H9 (cell line): ENCODE data around the gene ATP10B. TPM values are rescaled to one million over a fixed set of nuclear protein-coding genes. Genes with fewer than 3 reads are reported as not detected.
"Not testable (repeated sequence)": the region's sequence is repeated elsewhere in the genome, so short reads cannot be mapped to it uniquely, and the experiment has no call there.

Experiments
- DNase-seq: peaks from one replicate; pipeline ENCODE4 v3.0.0-alpha.2; 2017
- H2AFZ ChIP-seq: one replicate; pipeline ENCODE4 v1.6.1; 2013; ENCODE audit warnings: mild to moderate bottlenecking, low read length, control low read depth, moderate library complexity
- H2AK5ac ChIP-seq: 2 replicates; pipeline ENCODE4 v1.6.1; 2013; ENCODE audit warnings: low read length, control low read depth, mixed read lengths; ENCODE audit not compliant: insufficient read length
- H2BK120ac ChIP-seq: one replicate; pipeline ENCODE4 v1.6.1; 2013; ENCODE audit warnings: low read depth, mild to moderate bottlenecking, low read length, control low read depth, inconsistent platforms; ENCODE audit not compliant: poor library complexity, severe bottlenecking
- H2BK12ac ChIP-seq: 2 replicates; pipeline ENCODE4 v1.6.1; 2013; ENCODE audit warnings: low read length, control low read depth, mixed read lengths, low read depth; ENCODE audit not compliant: insufficient read length
- H2BK15ac ChIP-seq: 2 replicates; pipeline ENCODE4 v1.6.1; 2013; ENCODE audit warnings: low read depth, low read length, control low read depth
- H2BK20ac ChIP-seq: one replicate; pipeline ENCODE4 v1.6.1; 2013; ENCODE audit warnings: low read depth, mild to moderate bottlenecking, low read length, control low read depth, inconsistent platforms; ENCODE audit not compliant: poor library complexity, severe bottlenecking
- H2BK5ac ChIP-seq: 2 replicates; pipeline ENCODE4 v1.6.1; 2013; ENCODE audit warnings: low read length, control low read depth, mixed read lengths; ENCODE audit not compliant: insufficient read length
- H3K14ac ChIP-seq: 2 replicates; pipeline ENCODE4 v1.6.1; 2013; ENCODE audit warnings: low read length, control low read depth; ENCODE audit not compliant: insufficient read depth
- H3K18ac ChIP-seq: 2 replicates; pipeline ENCODE4 v1.6.1; 2013; ENCODE audit warnings: low read depth, mild to moderate bottlenecking, mixed read lengths, low read length, control low read depth; ENCODE audit not compliant: insufficient read length
- H3K23ac ChIP-seq: 2 replicates; pipeline ENCODE4 v1.6.1; 2013; ENCODE audit warnings: low read length, control low read depth, mixed read lengths, low read depth; ENCODE audit not compliant: insufficient read length
- H3K23me2 ChIP-seq: 2 replicates; pipeline ENCODE4 v1.6.1; 2013; ENCODE audit warnings: low read depth, mild to moderate bottlenecking, mixed read lengths, low read length, control low read depth; ENCODE audit not compliant: insufficient read length, poor library complexity, severe bottlenecking
- H3K27ac ChIP-seq: 2 replicates; pipeline ENCODE4 v1.5.1; 2013; ENCODE audit warnings: low read length, control low read depth, mixed read lengths, low read depth; ENCODE audit not compliant: insufficient read length
- H3K27me3 ChIP-seq: 2 replicates; pipeline ENCODE4 v1.6.1; 2013; ENCODE audit warnings: low read length, control low read depth, inconsistent platforms; ENCODE audit not compliant: insufficient read depth
- H3K4ac ChIP-seq: 2 replicates; pipeline ENCODE4 v1.6.1; 2013; ENCODE audit warnings: low read depth, mild to moderate bottlenecking, control low read depth, inconsistent platforms, low read length, moderate library complexity
- H3K4me1 ChIP-seq: 2 replicates; pipeline ENCODE4 v1.6.1; 2013; ENCODE audit warnings: low read length, control low read depth, inconsistent platforms; ENCODE audit not compliant: insufficient read depth
- H3K4me2 ChIP-seq: 2 replicates; pipeline ENCODE4 v1.6.1; 2013; ENCODE audit warnings: low read length, control low read depth, mixed read lengths; ENCODE audit not compliant: insufficient read length, insufficient read depth
- H3K56ac ChIP-seq: 2 replicates; pipeline ENCODE4 v1.6.1; 2013; ENCODE audit warnings: low read depth, mild to moderate bottlenecking, mixed read lengths, low read length, control low read depth; ENCODE audit not compliant: insufficient read length
- H3K79me1 ChIP-seq: 2 replicates; pipeline ENCODE4 v1.6.1; 2013; ENCODE audit warnings: low read depth, mild to moderate bottlenecking, moderate library complexity, low read length, control low read depth, inconsistent platforms; ENCODE audit not compliant: insufficient read depth, poor library complexity, severe bottlenecking
- H3K79me2 ChIP-seq: 2 replicates; pipeline ENCODE4 v1.6.1; 2013; ENCODE audit warnings: low read length, control low read depth, inconsistent platforms; ENCODE audit not compliant: insufficient read depth
- H3K9ac ChIP-seq: 2 replicates; pipeline ENCODE4 v1.6.1; 2013; ENCODE audit warnings: low read length, control low read depth, mixed read lengths; ENCODE audit not compliant: insufficient read length; ENCODE audit errors: extremely low read depth
- H3K9me3 ChIP-seq: one replicate; pipeline ENCODE4 v1.6.1; 2013; ENCODE audit warnings: low read depth, low read length, inconsistent platforms; ENCODE audit not compliant: control insufficient read depth
- H3T11ph ChIP-seq: one replicate; pipeline ENCODE4 v1.6.1; 2013; ENCODE audit warnings: mild to moderate bottlenecking, low read length, control low read depth, inconsistent platforms
- H4K20me1 ChIP-seq: one replicate; pipeline ENCODE4 v1.6.1; 2013; ENCODE audit not compliant: control insufficient read depth, insufficient read length, insufficient read depth
- H4K5ac ChIP-seq: 2 replicates; pipeline ENCODE4 v1.6.1; 2013; ENCODE audit warnings: low read depth, mild to moderate bottlenecking, mixed read lengths, low read length, control low read depth; ENCODE audit not compliant: insufficient read length
- H4K8ac ChIP-seq: replicated peaks from 2 replicates; pipeline ENCODE4 v1.6.1; 2013; ENCODE audit warnings: low read length, control low read depth, mixed read lengths, low read depth; ENCODE audit not compliant: insufficient read length
- H4K91ac ChIP-seq: 2 replicates; pipeline ENCODE4 v1.6.1; 2013; ENCODE audit warnings: low read depth, mild to moderate bottlenecking, moderate library complexity, mixed read lengths, low read length, control low read depth; ENCODE audit not compliant: insufficient read length
- H3K27ac Mint-ChIP-seq, 3 experiments: 2 replicates in 2 of 3; 3 replicates in 1 of 3; pipeline ENCODE4 v1.8.0; 2020 to 2021; ENCODE audit warnings: mixed read lengths in 3 of 3, mild to moderate bottlenecking in 1 of 3, moderate library complexity in 1 of 3
- H3K27me3 Mint-ChIP-seq: 2 replicates; pipeline ENCODE4 v1.8.0; 2021; ENCODE audit warnings: low read depth, mild to moderate bottlenecking, moderate library complexity, mixed read lengths
- H3K36me3 Mint-ChIP-seq, 3 experiments: 2 replicates in 2 of 3; 3 replicates in 1 of 3; pipeline ENCODE4 v1.8.0; 2020 to 2021; ENCODE audit warnings: low read depth in 3 of 3, mixed read lengths in 3 of 3; ENCODE audit not compliant: insufficient read depth in 1 of 3
- H3K4me1 Mint-ChIP-seq, 2 experiments: 2 replicates each; pipeline ENCODE4 v1.8.0; 2020; ENCODE audit warnings: mixed read lengths in 2 of 2
- H3K4me3 Mint-ChIP-seq, 2 experiments: 2 replicates in 1 of 2; 3 replicates in 1 of 2; pipeline ENCODE4 v1.8.0; 2020 to 2021; ENCODE audit warnings: mild to moderate bottlenecking in 2 of 2, mixed read lengths in 2 of 2, moderate library complexity in 1 of 2
- H3K9me3 Mint-ChIP-seq, 2 experiments: 2 replicates in 1 of 2; 3 replicates in 1 of 2; pipeline ENCODE4 v1.8.0; 2020; ENCODE audit warnings: mild to moderate bottlenecking in 2 of 2, mixed read lengths in 2 of 2, moderate library complexity in 1 of 2
- CTCF ChIP-seq: fragments of 200-600 bp; sonication (generic); conservative IDR thresholded peaks from 3 replicates; pipeline ENCODE4 v1.8.0; 2021; ENCODE audit warnings: antibody characterized with exemption, mild to moderate bottlenecking
- WGBS: extraction: QIAGEN DNeasy Blood & Tissue Kit; methylation state at CpG from one replicate; pipeline ENCODE4 v1.1.7; 2013; ENCODE audit warnings: missing lambda C conversion rate, low lambda C conversion rate, mixed read lengths; ENCODE audit not compliant: insufficient read length; ENCODE audit errors: extremely low coverage; 5-methylcytosine and 5-hydroxymethylcytosine counted together
- total RNA-seq: library from RNA; stranded (reverse); gene quantifications from 2 replicates; pipeline ENCODE4 v1.2.1, GENCODE V29; 2021

ATP10B gene
- total RNA-seq, 1 experiment from 2014 or later, result 0.42 TPM

- H3K4ac ChIP-seq, result no peak overlapping the region
- H2BK12ac ChIP-seq, result no peak overlapping the region
- H3T11ph ChIP-seq, result no peak overlapping the region
- peaks cover 5 to 17% (median 6%) of the 10 kb centered on the region in 3 experiments; a peak in 4 of 7 replicates for H3K36me3 Mint-ChIP-seq
- H3K4me3 Mint-ChIP-seq, result no peak overlapping the region
- H3K79me2 ChIP-seq, result no peaks in the 10 kb centered on the region
- no peak overlapping the region for H2AFZ ChIP-seq
- H3K14ac ChIP-seq, result no peak overlapping the region
- H3K4me1 Mint-ChIP-seq, result no peaks in the 10 kb centered on the region
- H2AK5ac ChIP-seq, result no peak overlapping the region
- no peak for DNase-seq
- no peak overlapping the region for H3K4me2 ChIP-seq
- H3K9ac ChIP-seq, result no peak overlapping the region
- no peak overlapping the region for H2BK5ac ChIP-seq
- H3K18ac ChIP-seq, result no peak overlapping the region
- H3K79me1 ChIP-seq, result no peaks in the 10 kb centered on the region
- H3K23ac ChIP-seq, result no peak overlapping the region
- no peaks in the 10 kb centered on the region for H3K4me1 ChIP-seq
- no peaks in the 10 kb centered on the region for H4K20me1 ChIP-seq
- H3K9me3 Mint-ChIP-seq, result peaks cover 21 to 22% of the 10 kb centered on the region in 2 experiments
- H3K27me3 Mint-ChIP-seq, result no peaks in the 10 kb centered on the region
- H3K9me3 ChIP-seq, result no peaks in the 10 kb centered on the region
- no peaks in the 10 kb centered on the region for H3K23me2 ChIP-seq
- H2BK20ac ChIP-seq, result no peak overlapping the region
- no peaks in the 10 kb centered on the region for H3K27me3 ChIP-seq
- H4K5ac ChIP-seq, result no peak overlapping the region
- no peak overlapping the region for H3K56ac ChIP-seq
- no peak overlapping the region for H3K27ac Mint-ChIP-seq
- WGBS, result no CpG with 5 or more reads among the region's 3 CpGs
- no peak overlapping the region for H2BK15ac ChIP-seq
- H3K27ac ChIP-seq, result no peak overlapping the region
- H4K8ac ChIP-seq, result no peak overlapping the region
- TF ChIP-seq CTCF, result no peak
- H2BK120ac ChIP-seq, result no peak overlapping the region
- H4K91ac ChIP-seq, result no peak overlapping the region
Measured at GRCh38 chr5:160824301-160825001, 27.6 kb downstream of the ATP10B start.

- H3K79me1 ChIP-seq, H3K9me3 ChIP-seq, H2AFZ ChIP-seq, H2BK12ac ChIP-seq, H3K4me3 Mint-ChIP-seq, H3K23ac ChIP-seq, H3K4me1 ChIP-seq, H3K27ac Mint-ChIP-seq, H2BK5ac ChIP-seq, H3K27me3 ChIP-seq, H3K18ac ChIP-seq, H3K4ac ChIP-seq, H3K56ac ChIP-seq, H2AK5ac ChIP-seq, H4K91ac ChIP-seq, H2BK15ac ChIP-seq, H2BK20ac ChIP-seq, H3K14ac ChIP-seq, H4K5ac ChIP-seq, H4K8ac ChIP-seq, H3K79me2 ChIP-seq, H3K27me3 Mint-ChIP-seq, H3T11ph ChIP-seq, H3K9ac ChIP-seq, H3K4me1 Mint-ChIP-seq, H2BK120ac ChIP-seq, H4K20me1 ChIP-seq, H3K23me2 ChIP-seq, H3K4me2 ChIP-seq, DNase-seq, H3K27ac ChIP-seq: not testable (repeated sequence)
- no CpG with 5 or more reads among the region's 12 CpGs for WGBS
- Mint-ChIP-seq H3K36me3 (peaks cover 8 to 27% (median 13%) of the 10 kb centered on the region in 3 experiments), H3K9me3 (peaks cover 32 to 33% of the 10 kb centered on the region in 2 experiments)
Measured at GRCh38 chr5:160812996-160813395, 39.0 kb downstream of the ATP10B start.
